Measurements from ENCODE around the gene TREML1. TPM values are rescaled to one million over a fixed set of nuclear protein-coding genes. Genes with fewer than 3 reads are reported as not detected.
A peak's percentile ranks its signal among the peaks of the same experiment; 100 is the strongest.

TREML1 gene
- total and polyA plus RNA-seq, 2 of the 8 experiments (the other 6 are each of a cell fraction or from before 2014, with no cell fraction given) = 0.08 TPM; not detected in 1

GRCh38 chr6:41181566-41181965 is 27.4 kb upstream of the TREML1 start:
- no peak for FAIRE-seq
- H3K4me2 ChIP-seq (ENCODE audit: insufficient read depth in 1 of 2, low read depth in 2 of 2, low read length in 2 of 2) = no peak overlapping the region
- TF ChIP-seq ASH2L (IDR thresholded peaks at IDR 0.05; ENCODE audit: low read length) (no peak), GABPA (IDR thresholded peaks at IDR 0.05; ENCODE audit: borderline replicate concordance, insufficient read depth, low read length) (no peak), EZH2 (IDR thresholded peaks at IDR 0.05; ENCODE audit: low read depth, low read length, severe bottlenecking) (no peak), SP2 (IDR thresholded peaks at IDR 0.05; ENCODE audit: low read length) (no peak), NRF1 (IDR thresholded peaks at IDR 0.05; ENCODE audit: low read depth, low read length) (no peak), KDM4A (IDR thresholded peaks at IDR 0.05; ENCODE audit: low read depth, low read length, severe bottlenecking) (no peak), CBX8 (IDR thresholded peaks at IDR 0.05; ENCODE audit: borderline replicate concordance, low read depth, low read length) (no peak), TBP (IDR thresholded peaks at IDR 0.05; ENCODE audit: low read depth, low read length) (no peak), NANOG (IDR thresholded peaks at IDR 0.05; ENCODE audit: insufficient read depth, low read depth, low read length, poor library complexity, severe bottlenecking) (no peak), TCF12 (IDR thresholded peaks at IDR 0.05; ENCODE audit: low read depth, low read length) (no peak), USF2 (IDR thresholded peaks at IDR 0.05; ENCODE audit: low read length) (no peak), TAF7 (optimal IDR thresholded peaks at IDR 0.05; ENCODE audit: borderline replicate concordance, low read depth, low read length) (no peak)

More at GRCh38 chr6:41181566-41181965, 27.4 kb upstream of the TREML1 start:
- H4K91ac ChIP-seq (replicated peaks; ENCODE audit: insufficient read length, low read length) = no peak overlapping the region
- H3K14ac ChIP-seq (ENCODE audit: insufficient read length) = no peak overlapping the region
- H3K23me2 ChIP-seq (ENCODE audit: low read depth, low read length) = no peaks in the 10 kb centered on the region; the same call in 1 of the 2 replicates
- DNase-seq (ENCODE audit: low read depth in 1 of 2, low spot score in 2 of 2) = no peak
- H3K9ac ChIP-seq (replicated peaks in 1 of 4; ENCODE audit: extremely low read depth in 1 of 4, low read depth in 3 of 4, low read length in 3 of 4) = no peak overlapping the region
- no peaks in the 10 kb centered on the region for H4K20me1 ChIP-seq (replicated peaks in 1 of 2; ENCODE audit: control insufficient read depth in 1 of 2, insufficient read depth in 2 of 2, low read length in 2 of 2)
- H3K56ac ChIP-seq (replicated peaks; ENCODE audit: insufficient read length, low read depth, low read length) = no peak overlapping the region
- no peak overlapping the region for H2BK120ac ChIP-seq (replicated peaks; ENCODE audit: low read depth, low read length)
- H4K8ac ChIP-seq (ENCODE audit: extremely low read depth, insufficient read depth, low read length) = peak overlapping the region; percentile 6; the same call in 1 of the 2 replicates
- H3K27me3 ChIP-seq (replicated peaks in 1 of 4; ENCODE audit: control insufficient read depth in 3 of 4, extremely low read depth in 1 of 4, insufficient read depth in 3 of 4, low read length in 3 of 4) = no peaks in the 10 kb centered on the region
- H3K79me2 ChIP-seq (ENCODE audit: control insufficient read depth in 1 of 2, insufficient read depth in 2 of 2, low read length in 2 of 2) = no peaks in the 10 kb centered on the region
- ChIA-PET CTCF (ENCODE audit: partially characterized antibody) (interaction anchor here (0.9 to 5.0 kb wide), 33 partner anchors 8 to 139 kb away, joined by 3 to 66 read pairs (median 5); partner anchors contain the start of gene TREM1), POLR2A (ENCODE audit: partially characterized antibody) (interaction anchor here (1.4 kb wide), 2 partner anchors 8 to 81 kb away, joined by 4 to 5 read pairs; no protein-coding TSS in a partner anchor)
- peak overlapping the region; percentile 98; the same call in 1 of the 2 replicates for H2AFZ ChIP-seq (ENCODE audit: low read length)
- no peak overlapping the region for H2BK5ac ChIP-seq (ENCODE audit: low read depth, low read length)
- H2AK5ac ChIP-seq (ENCODE audit: low read depth, low read length) = no peak overlapping the region
- no peak overlapping the region for H3K23ac ChIP-seq (ENCODE audit: insufficient read length)
- H3K18ac ChIP-seq (ENCODE audit: extremely low read depth, low read length) = no peak overlapping the region
- no peaks in the 10 kb centered on the region for H3K36me3 ChIP-seq (ENCODE audit: control insufficient read depth in 2 of 4, insufficient read depth in 4 of 4, low read length in 3 of 4)
- no peak overlapping the region for H2BK12ac ChIP-seq (ENCODE audit: low read depth, low read length)
- no peak overlapping the region for H2BK15ac ChIP-seq (ENCODE audit: low read length)
- H3K4me3 ChIP-seq (ENCODE audit: extremely low read depth in 1 of 4, insufficient read depth in 2 of 4, low read depth in 3 of 4, low read length in 4 of 4) = no peak overlapping the region
- no peak overlapping the region for H4K5ac ChIP-seq (ENCODE audit: insufficient read length, low read depth, low read length)
- no peak overlapping the region for H2BK20ac ChIP-seq (ENCODE audit: low read length)
- no peak overlapping the region for H3K27ac ChIP-seq (ENCODE audit: low read depth, low read length)
- H3K9me3 ChIP-seq (ENCODE audit: insufficient read depth in 2 of 2, low read depth in 1 of 2, low read length in 1 of 2) = no peaks in the 10 kb centered on the region
- 55% methylated on average over 1 of the region's 1 CpG; no CpG with 5 or more reads in 1 of the 2 experiments for WGBS, 2 experiments (ENCODE audit: extremely low coverage in 1 of 2, insufficient coverage in 1 of 2, insufficient read length in 1 of 2, insufficient replicate concordance in 2 of 2, low coverage in 1 of 2, low lambda C conversion rate in 2 of 2, missing lambda C conversion rate in 1 of 2)
- no peaks in the 10 kb centered on the region for H3K79me1 ChIP-seq (ENCODE audit: low read depth, low read length)
- H3K4me1 ChIP-seq (replicated peaks in 1 of 4; ENCODE audit: control insufficient read depth in 3 of 4, insufficient read depth in 4 of 4, low read length in 3 of 4) = peaks cover 0 to 4% (median 0%) of the 10 kb centered on the region in 4 experiments; a peak in 1 of 7 replicates
- no peak overlapping the region for H3K4ac ChIP-seq (replicated peaks; ENCODE audit: insufficient read length, low read depth, low read length)
